Uterus (tissue), 2 donors: ENCODE data around the gene PIEZO2.

Experiments
- POLR2A ChIP-seq, 2 donors: fragments of 450-650 bp; IDR thresholded peaks; one replicate each; pipeline ENCODE4 v1.6.1; 2016; ENCODE audit warnings: antibody characterized with exemption in 2 of 2, mild to moderate bottlenecking in 1 of 2, moderate library complexity in 1 of 2
- TF ChIP-seq, protein P1 (sequence below), 4 experiments: fragments of 200-600 bp in 2 of 4; fragments of 450-650 bp in 2 of 4; sonication (generic) in 2 of 4; IDR thresholded peaks; one replicate each; pipeline ENCODE4 v1.5.1; 2016 to 2019; ENCODE audit warnings: antibody characterized with exemption in 4 of 4, mild to moderate bottlenecking in 2 of 4, moderate library complexity in 1 of 4

DNA sequence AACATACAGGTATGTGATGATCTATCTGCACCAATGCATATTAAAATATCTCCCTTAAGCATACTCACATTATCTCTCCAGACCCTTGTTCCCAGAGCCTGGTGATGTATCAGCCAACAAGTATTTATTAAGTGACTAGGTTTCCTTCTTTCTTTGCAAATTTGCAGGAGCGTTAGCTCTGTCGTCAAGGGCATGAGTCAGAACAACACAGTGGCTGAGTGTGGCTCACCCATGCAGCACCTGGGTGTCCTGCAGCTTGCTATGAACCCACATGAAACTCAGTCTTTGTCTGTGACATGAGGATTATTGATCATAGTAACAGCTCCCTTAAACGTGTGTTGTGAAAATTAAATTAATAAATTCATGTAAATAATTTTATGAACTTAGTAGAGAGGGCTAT lies 96.6 kb downstream of the PIEZO2 start:
- TF ChIP-seq, protein P1, sequence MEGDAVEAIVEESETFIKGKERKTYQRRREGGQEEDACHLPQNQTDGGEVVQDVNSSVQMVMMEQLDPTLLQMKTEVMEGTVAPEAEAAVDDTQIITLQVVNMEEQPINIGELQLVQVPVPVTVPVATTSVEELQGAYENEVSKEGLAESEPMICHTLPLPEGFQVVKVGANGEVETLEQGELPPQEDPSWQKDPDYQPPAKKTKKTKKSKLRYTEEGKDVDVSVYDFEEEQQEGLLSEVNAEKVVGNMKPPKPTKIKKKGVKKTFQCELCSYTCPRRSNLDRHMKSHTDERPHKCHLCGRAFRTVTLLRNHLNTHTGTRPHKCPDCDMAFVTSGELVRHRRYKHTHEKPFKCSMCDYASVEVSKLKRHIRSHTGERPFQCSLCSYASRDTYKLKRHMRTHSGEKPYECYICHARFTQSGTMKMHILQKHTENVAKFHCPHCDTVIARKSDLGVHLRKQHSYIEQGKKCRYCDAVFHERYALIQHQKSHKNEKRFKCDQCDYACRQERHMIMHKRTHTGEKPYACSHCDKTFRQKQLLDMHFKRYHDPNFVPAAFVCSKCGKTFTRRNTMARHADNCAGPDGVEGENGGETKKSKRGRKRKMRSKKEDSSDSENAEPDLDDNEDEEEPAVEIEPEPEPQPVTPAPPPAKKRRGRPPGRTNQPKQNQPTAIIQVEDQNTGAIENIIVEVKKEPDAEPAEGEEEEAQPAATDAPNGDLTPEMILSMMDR (IDR thresholded peaks at IDR 0.05): no peak
- TF ChIP-seq POLR2A (IDR thresholded peaks at IDR 0.05): no peak
